DND-41 (cell line): Measurements from ENCODE around the gene MBD2.

Experiments
- ATAC-seq: fragments of 200-7000 bp; cut with Tn5 transposase; 3 replicates; pipeline ENCODE4 v1.9.1; 2021; ENCODE audit warnings: low read depth; ENCODE audit not compliant: insufficient read depth
- DNase-seq: peaks from one replicate; pipeline ENCODE4 v3.0.0-alpha.2; 2020
- H2AFZ ChIP-seq: 2 replicates; pipeline ENCODE4 v1.6.0; 2012; ENCODE audit warnings: low read depth, low read length
- H3K27ac ChIP-seq: 2 replicates; pipeline ENCODE4 v1.5.1; 2012; ENCODE audit warnings: low read length, inconsistent platforms
- H3K27me3 ChIP-seq: fragments of 200-600 bp; sonication (generic); 2 replicates; pipeline ENCODE4 v1.6.0; 2012; ENCODE audit warnings: low read length, mild to moderate bottlenecking, inconsistent platforms; ENCODE audit not compliant: insufficient read depth, poor library complexity
- H3K36me3 ChIP-seq: 2 replicates; pipeline ENCODE4 v1.5.1; 2012; ENCODE audit warnings: low read length, inconsistent platforms; ENCODE audit not compliant: insufficient read depth
- H3K4me1 ChIP-seq: 2 replicates; pipeline ENCODE4 v1.5.1; 2012; ENCODE audit warnings: mild to moderate bottlenecking, low read length; ENCODE audit not compliant: insufficient read depth
- H3K4me2 ChIP-seq: 2 replicates; pipeline ENCODE4 v1.6.0; 2012; ENCODE audit warnings: mild to moderate bottlenecking, moderate library complexity, low read length, inconsistent platforms; ENCODE audit not compliant: insufficient read depth
- H3K4me3 ChIP-seq, 2 experiments: fragments of 200-600 bp in 1 of 2; shearing (Covaris generic) in 1 of 2; 2 replicates each; pipeline ENCODE4 v1.5.1; 2012 to 2016; ENCODE audit warnings: inconsistent platforms in 2 of 2, low read length in 2 of 2, mild to moderate bottlenecking in 2 of 2, low read depth in 1 of 2, moderate library complexity in 1 of 2
- H3K79me2 ChIP-seq: 2 replicates; pipeline ENCODE4 v1.6.0; 2012; ENCODE audit warnings: low read length, inconsistent platforms; ENCODE audit not compliant: insufficient read depth
- H3K9ac ChIP-seq: 2 replicates; pipeline ENCODE4 v1.6.0; 2012; ENCODE audit warnings: low read depth, mild to moderate bottlenecking, inconsistent platforms, low read length, moderate library complexity
- H3K9me3 ChIP-seq: 2 replicates; pipeline ENCODE4 v1.5.1; 2012; ENCODE audit warnings: low read length, moderate library complexity, mild to moderate bottlenecking, inconsistent platforms; ENCODE audit not compliant: insufficient read depth, severe bottlenecking
- H4K20me1 ChIP-seq: 2 replicates; pipeline ENCODE4 v1.6.0; 2012; ENCODE audit warnings: low read length; ENCODE audit not compliant: insufficient read depth
- EZH2 ChIP-seq: IDR thresholded peaks from 3 replicates; pipeline ENCODE4 v1.6.1; 2012; ENCODE audit warnings: borderline replicate concordance, low read depth, mild to moderate bottlenecking, moderate library complexity, low read length, inconsistent platforms; ENCODE audit not compliant: severe bottlenecking
- TF ChIP-seq, protein P1 (sequence below): IDR thresholded peaks from 2 replicates; pipeline ENCODE4 v1.5.1; 2012; ENCODE audit warnings: borderline replicate concordance, low read length, moderate library complexity, mild to moderate bottlenecking; ENCODE audit not compliant: poor library complexity, severe bottlenecking; ENCODE audit errors: extremely low read depth

The MBD2 gene

DNA sequence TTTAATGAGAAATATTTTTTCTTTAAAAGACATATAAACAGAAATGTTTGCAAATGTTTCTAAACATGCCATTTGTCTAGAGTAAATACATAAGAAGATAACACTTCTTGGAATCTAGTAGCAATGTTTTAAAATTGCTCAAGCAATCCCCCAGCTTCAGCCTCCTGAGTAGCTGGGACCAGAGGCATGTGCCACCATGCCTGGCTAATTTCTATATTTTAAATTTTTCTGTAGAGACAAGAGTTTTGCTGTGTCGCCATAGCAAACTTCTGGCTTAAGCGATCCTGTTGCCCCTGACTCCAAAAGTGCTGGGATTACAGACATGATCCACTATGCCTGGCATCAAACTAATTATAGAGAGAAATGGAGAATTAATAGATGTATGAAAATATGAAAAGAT is 14.6 kb upstream of the MBD2 start:
- Histone ChIP-seq H3K4me2 (no peak overlapping the region), H3K4me1 (no peaks in the 10 kb centered on the region), H3K27me3 (peaks cover 14% of the 10 kb centered on the region), H3K27ac (no peak overlapping the region), H3K4me3 (no peak overlapping the region), H2AFZ (no peak overlapping the region), H3K9me3 (no peaks in the 10 kb centered on the region), H3K9ac (no peak overlapping the region), H3K79me2 (no peaks in the 10 kb centered on the region), H3K36me3 (no peaks in the 10 kb centered on the region), H4K20me1 (no peaks in the 10 kb centered on the region)
- no peak for DNase-seq
- no peak for ATAC-seq
- TF ChIP-seq EZH2: no peak
- TF ChIP-seq, protein P1, sequence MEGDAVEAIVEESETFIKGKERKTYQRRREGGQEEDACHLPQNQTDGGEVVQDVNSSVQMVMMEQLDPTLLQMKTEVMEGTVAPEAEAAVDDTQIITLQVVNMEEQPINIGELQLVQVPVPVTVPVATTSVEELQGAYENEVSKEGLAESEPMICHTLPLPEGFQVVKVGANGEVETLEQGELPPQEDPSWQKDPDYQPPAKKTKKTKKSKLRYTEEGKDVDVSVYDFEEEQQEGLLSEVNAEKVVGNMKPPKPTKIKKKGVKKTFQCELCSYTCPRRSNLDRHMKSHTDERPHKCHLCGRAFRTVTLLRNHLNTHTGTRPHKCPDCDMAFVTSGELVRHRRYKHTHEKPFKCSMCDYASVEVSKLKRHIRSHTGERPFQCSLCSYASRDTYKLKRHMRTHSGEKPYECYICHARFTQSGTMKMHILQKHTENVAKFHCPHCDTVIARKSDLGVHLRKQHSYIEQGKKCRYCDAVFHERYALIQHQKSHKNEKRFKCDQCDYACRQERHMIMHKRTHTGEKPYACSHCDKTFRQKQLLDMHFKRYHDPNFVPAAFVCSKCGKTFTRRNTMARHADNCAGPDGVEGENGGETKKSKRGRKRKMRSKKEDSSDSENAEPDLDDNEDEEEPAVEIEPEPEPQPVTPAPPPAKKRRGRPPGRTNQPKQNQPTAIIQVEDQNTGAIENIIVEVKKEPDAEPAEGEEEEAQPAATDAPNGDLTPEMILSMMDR: no peak

GRCh38 chr18:54238173-54238936 is 13.9 kb upstream of the MBD2 start:
- Histone ChIP-seq H3K9ac (no peak overlapping the region), H3K4me3 (no peak overlapping the region)
- DNase-seq: no peak

DNA sequence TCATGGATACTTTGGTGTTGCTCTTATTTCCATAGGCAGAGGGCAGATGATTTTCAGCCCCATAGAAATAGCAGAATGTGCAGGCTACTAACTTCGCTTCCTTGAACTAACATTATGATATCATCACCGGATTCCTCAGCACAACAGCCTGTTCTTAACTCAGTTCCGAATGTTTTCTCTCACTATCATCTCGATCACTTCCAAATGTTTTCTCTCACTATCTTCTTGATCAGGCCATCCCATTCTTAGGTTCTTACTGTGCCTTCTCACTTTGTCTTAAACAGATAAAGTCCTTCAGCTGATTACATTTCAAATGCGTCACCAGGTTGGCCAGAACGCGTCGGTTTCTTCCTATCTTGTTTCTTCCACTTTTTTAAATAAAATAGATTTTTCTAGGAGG is 11.4 kb upstream of the MBD2 start:
- DNase-seq: no peak
- Histone ChIP-seq H3K9me3 (no peaks in the 10 kb centered on the region), H3K27ac (no peak overlapping the region), H3K27me3 (peaks cover 14% of the 10 kb centered on the region), H3K79me2 (no peaks in the 10 kb centered on the region), H3K4me3 (no peak overlapping the region), H2AFZ (no peak overlapping the region), H3K4me1 (no peaks in the 10 kb centered on the region), H4K20me1 (no peaks in the 10 kb centered on the region), H3K9ac (no peak overlapping the region), H3K4me2 (no peak overlapping the region), H3K36me3 (no peaks in the 10 kb centered on the region)
- TF ChIP-seq, protein P1: no peak
- TF ChIP-seq EZH2: no peak
- ATAC-seq: no peak

More at GRCh38 chr18:54238173-54238936, 13.9 kb upstream of the MBD2 start:
- no peaks in the 10 kb centered on the region for H3K36me3 ChIP-seq
- H3K4me2 ChIP-seq: no peak overlapping the region
- H3K27ac ChIP-seq: no peak overlapping the region
- ATAC-seq: no peak
- H3K9me3 ChIP-seq: no peaks in the 10 kb centered on the region
- no peak for TF ChIP-seq EZH2
- TF ChIP-seq, protein P1: no peak
- H3K27me3 ChIP-seq: peaks cover 14% of the 10 kb centered on the region
- no peaks in the 10 kb centered on the region for H4K20me1 ChIP-seq
- H3K79me2 ChIP-seq: no peaks in the 10 kb centered on the region
- no peak overlapping the region for H2AFZ ChIP-seq
- no peaks in the 10 kb centered on the region for H3K4me1 ChIP-seq
